ENCODE measurements around the gene TBPL2. TPM values are rescaled to one million over a fixed set of nuclear protein-coding genes. Genes with fewer than 3 reads are reported as not detected.
A peak's percentile ranks its signal among the peaks of the same experiment; 100 is the strongest.

TBPL2 gene
- total RNA-seq, 6 experiments from 2014 or later = not detected

DNA sequence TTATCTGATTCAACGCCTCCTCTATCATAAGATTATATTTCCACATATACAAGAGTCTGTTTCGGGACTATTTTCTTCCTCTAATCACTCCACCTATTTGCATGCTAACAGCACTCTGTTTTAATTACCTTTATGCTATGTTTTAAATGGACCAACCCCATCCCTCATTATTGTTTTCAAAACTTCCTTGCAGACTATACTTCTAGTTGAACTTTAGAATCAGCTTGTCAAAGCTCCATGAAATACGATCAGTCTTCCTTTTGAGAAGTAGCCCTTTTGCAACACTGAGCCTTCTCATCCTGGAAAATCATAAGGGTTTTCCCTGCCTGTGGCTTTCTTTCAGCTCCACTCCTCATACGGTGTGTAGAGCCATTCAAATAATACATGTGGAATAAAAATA, 65.6 kb downstream of the TBPL2 start:
- Mint-ChIP-seq H3K4me1 (ENCODE audit: low read depth) (peaks cover 14% of the 10 kb centered on the region), H3K4me3 (no peak overlapping the region), H3K27ac (no peak overlapping the region), H3K36me3 (ENCODE audit: low read depth) (peaks cover 25% of the 10 kb centered on the region), H3K9me3 (no peaks in the 10 kb centered on the region), H3K27me3 (ENCODE audit: insufficient read depth) (no peaks in the 10 kb centered on the region; the same call in 1 of the 2 replicates)
- no peak for DNase-seq
- TF ChIP-seq, protein P1, sequence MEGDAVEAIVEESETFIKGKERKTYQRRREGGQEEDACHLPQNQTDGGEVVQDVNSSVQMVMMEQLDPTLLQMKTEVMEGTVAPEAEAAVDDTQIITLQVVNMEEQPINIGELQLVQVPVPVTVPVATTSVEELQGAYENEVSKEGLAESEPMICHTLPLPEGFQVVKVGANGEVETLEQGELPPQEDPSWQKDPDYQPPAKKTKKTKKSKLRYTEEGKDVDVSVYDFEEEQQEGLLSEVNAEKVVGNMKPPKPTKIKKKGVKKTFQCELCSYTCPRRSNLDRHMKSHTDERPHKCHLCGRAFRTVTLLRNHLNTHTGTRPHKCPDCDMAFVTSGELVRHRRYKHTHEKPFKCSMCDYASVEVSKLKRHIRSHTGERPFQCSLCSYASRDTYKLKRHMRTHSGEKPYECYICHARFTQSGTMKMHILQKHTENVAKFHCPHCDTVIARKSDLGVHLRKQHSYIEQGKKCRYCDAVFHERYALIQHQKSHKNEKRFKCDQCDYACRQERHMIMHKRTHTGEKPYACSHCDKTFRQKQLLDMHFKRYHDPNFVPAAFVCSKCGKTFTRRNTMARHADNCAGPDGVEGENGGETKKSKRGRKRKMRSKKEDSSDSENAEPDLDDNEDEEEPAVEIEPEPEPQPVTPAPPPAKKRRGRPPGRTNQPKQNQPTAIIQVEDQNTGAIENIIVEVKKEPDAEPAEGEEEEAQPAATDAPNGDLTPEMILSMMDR (IDR thresholded peaks at IDR 0.05) = no peak

DNA sequence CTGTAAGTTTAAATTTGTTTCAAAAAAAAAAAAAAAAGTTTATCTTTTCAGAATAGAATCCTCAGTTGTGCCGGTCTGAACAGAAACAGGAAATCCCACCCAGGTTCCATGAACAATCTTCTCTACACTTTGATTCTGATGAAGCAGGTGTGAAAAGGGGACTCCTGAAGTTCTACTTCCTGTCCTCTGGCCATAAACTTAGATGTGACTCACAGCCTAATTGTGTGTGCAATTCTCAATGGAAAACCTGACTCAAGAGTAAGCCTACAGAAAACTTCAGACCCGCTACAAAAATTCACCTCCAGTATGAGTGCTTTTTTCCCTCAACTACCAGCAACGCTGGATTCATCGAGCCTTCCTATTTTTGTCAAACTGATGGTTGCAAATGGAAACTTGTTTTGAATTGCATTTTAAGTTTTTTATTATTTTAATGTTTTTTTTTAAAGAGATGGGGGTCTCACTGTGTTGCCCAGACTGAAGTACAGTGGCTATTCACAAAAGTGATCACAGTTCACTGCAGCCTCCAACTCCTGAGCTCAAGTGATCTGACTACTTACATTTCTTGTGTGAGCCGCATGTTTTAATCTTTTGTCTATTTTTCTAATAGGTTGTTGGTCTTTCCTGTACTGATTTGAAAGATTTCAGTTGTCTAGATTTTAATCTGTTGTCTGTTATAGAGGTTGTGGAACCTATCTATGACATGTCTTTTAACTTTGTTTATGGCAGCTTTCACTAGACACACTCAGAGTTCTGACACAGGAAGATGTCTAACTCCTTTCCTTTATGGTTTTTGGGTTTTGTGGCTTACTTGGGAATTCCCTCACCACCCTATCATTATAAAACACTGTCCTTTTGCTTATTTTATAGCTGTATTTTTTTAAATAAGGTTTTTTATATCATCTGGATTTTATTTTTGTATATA, 66.4 kb downstream of the TBPL2 start:
- no peak overlapping the region for H3K4me3 Mint-ChIP-seq
- H3K27ac Mint-ChIP-seq = no peak overlapping the region
- TF ChIP-seq, protein P1 (IDR thresholded peaks at IDR 0.05) = no peak
- DNase-seq = peak; percentile 53
- H3K36me3 Mint-ChIP-seq (ENCODE audit: low read depth) = peaks cover 32% of the 10 kb centered on the region
- peaks cover 14% of the 10 kb centered on the region for H3K4me1 Mint-ChIP-seq (ENCODE audit: low read depth)
- no peaks in the 10 kb centered on the region; the same call in 1 of the 2 replicates for H3K27me3 Mint-ChIP-seq (ENCODE audit: insufficient read depth)
- H3K9me3 Mint-ChIP-seq = no peaks in the 10 kb centered on the region

DNA sequence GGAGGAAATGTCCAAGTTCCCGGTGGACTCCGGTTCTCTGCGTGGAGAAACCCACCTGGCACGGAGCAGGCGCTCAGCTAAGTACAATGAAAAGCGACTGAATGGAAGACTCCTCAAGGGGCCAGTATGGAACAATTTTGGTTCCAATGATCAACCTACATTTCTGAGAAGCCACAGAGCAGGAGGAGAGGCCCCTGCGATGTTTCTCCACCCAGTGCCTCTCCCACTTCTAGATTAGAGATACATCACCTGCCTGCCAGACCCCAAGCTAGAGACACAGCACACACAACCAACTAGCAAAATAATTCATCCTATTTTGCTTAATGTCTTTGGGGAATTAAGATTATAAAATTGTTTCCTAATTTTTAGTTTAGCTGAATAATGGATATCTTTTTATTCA, 67.6 kb downstream of the TBPL2 start:
- Mint-ChIP-seq H3K27me3 (ENCODE audit: insufficient read depth) (no peaks in the 10 kb centered on the region; the same call in 1 of the 2 replicates), H3K4me3 (no peak overlapping the region), H3K27ac (no peak overlapping the region), H3K36me3 (ENCODE audit: low read depth) (peaks cover 43% of the 10 kb centered on the region), H3K4me1 (ENCODE audit: low read depth) (peaks cover 14% of the 10 kb centered on the region), H3K9me3 (no peaks in the 10 kb centered on the region)
- no peak for DNase-seq
- TF ChIP-seq, protein P1 (IDR thresholded peaks at IDR 0.05) = no peak

DNA sequence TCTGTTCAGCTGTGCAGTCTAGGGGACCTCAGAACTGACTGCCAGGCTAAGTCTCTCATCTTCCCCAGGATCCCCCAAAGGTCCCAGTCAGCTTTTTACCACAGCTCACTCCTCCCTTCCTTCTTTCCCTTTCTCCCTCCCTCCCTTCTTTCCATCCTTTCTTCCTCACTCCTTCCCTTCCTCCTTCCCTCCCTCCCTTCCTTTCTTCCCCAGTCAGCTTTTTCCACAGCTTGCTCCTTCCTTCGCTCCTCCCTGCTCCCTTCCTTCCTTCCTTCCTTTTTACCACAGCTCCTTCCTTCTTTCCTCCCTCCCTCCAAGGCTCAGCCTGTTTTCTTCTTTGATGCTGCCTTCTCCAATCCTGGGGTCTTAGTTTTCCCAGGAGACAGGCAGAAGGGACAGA, 68.0 kb downstream of the TBPL2 start:
- H3K27ac Mint-ChIP-seq = no peak overlapping the region
- H3K9me3 Mint-ChIP-seq = no peaks in the 10 kb centered on the region
- DNase-seq = no peak
- peaks cover 44% of the 10 kb centered on the region for H3K36me3 Mint-ChIP-seq (ENCODE audit: low read depth)
- peaks cover 14% of the 10 kb centered on the region for H3K4me1 Mint-ChIP-seq (ENCODE audit: low read depth)
- TF ChIP-seq, protein P1 (IDR thresholded peaks at IDR 0.05) = no peak
- no peak overlapping the region for H3K4me3 Mint-ChIP-seq
- no peaks in the 10 kb centered on the region; the same call in 1 of the 2 replicates for H3K27me3 Mint-ChIP-seq (ENCODE audit: insufficient read depth)

DNA sequence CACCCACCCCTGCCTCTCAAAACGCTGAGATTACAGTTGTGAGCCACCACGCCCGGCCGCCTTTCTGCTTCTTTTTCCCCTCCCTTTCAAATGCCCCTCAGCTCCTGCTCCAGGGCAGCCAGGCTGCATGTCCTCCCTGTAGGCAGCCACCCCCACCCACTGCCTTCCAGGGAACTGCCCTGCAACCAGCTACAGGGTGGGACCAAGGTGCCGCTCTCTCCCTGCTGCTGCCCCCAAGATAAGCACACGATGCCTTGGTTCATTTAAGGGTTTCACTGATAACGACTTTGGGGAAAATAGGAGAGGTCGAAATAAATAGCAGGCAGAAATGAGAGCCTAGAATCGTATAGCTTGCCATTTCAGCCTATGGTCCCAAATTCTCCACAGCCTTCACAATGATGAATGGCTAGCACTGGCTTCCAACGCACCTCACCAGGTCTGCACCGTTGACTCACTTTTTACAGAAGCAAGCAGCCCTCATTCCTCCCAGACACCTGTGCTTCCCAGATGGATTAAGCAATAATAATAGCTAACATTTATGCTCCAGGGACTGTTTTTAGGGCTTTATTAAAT, 69.4 kb downstream of the TBPL2 start:
- peaks cover 27% of the 10 kb centered on the region for H3K4me1 Mint-ChIP-seq (ENCODE audit: low read depth)
- TF ChIP-seq, protein P1 (IDR thresholded peaks at IDR 0.05) = no peak
- no peaks in the 10 kb centered on the region; the same call in 1 of the 2 replicates for H3K27me3 Mint-ChIP-seq (ENCODE audit: insufficient read depth)
- H3K27ac Mint-ChIP-seq = no peak overlapping the region
- no peak for DNase-seq
- no peak overlapping the region for H3K4me3 Mint-ChIP-seq
- H3K36me3 Mint-ChIP-seq (ENCODE audit: low read depth) = peaks cover 30% of the 10 kb centered on the region
- no peaks in the 10 kb centered on the region for H3K9me3 Mint-ChIP-seq

All from HFFc6 (cell line).